H1 (cell line): ENCODE measurements around the gene LRIG2. TPM values are rescaled to one million over a fixed set of nuclear protein-coding genes. Genes with fewer than 3 reads are reported as not detected.

Experiments
- CTCF ChIA-PET: fragments of 300-600 bp; sonication (Branson Sonifier 250); formaldehyde crosslinking; loops from one replicate; lab custom pipeline; 2021; ENCODE audit not compliant: partially characterized antibody; lab: Charles Lee
- POLR2A ChIA-PET: fragments of 300-600 bp; sonication (Branson Sonifier 250); formaldehyde crosslinking; loops from one replicate; lab custom pipeline; 2021; ENCODE audit warnings: inconsistent platforms; ENCODE audit not compliant: partially characterized antibody; lab: Charles Lee
- DNase-seq, 2 experiments: peaks; one replicate each; pipeline versions ENCODE4 v3.0.0 to v3.0.0-alpha.2; 2010 to 2022; ENCODE audit warnings: low spot score in 2 of 2, low read depth in 1 of 2, mixed read lengths in 1 of 2
- FAIRE-seq: peaks from 2 replicates; lab custom pipeline; 2011; peaks lifted over from hg19 to GRCh38; lab: Jason Lieb, UNC
- H2AFZ ChIP-seq: 2 replicates; pipeline ENCODE4 v1.8.1; 2012; ENCODE audit warnings: low read length, inconsistent platforms
- H2AK5ac ChIP-seq: 2 replicates; pipeline ENCODE4 v1.6.1; 2013; ENCODE audit warnings: low read depth, low read length
- H2BK120ac ChIP-seq: replicated peaks from 2 replicates; pipeline ENCODE3; 2013; ENCODE audit warnings: low read depth, low read length, inconsistent platforms
- H2BK12ac ChIP-seq: 2 replicates; pipeline ENCODE4 v1.6.1; 2013; ENCODE audit warnings: low read depth, low read length
- H2BK15ac ChIP-seq: 2 replicates; pipeline ENCODE4 v1.6.1; 2013; ENCODE audit warnings: low read length
- H2BK20ac ChIP-seq: 2 replicates; pipeline ENCODE4 v1.6.1; 2013; ENCODE audit warnings: low read length
- H2BK5ac ChIP-seq: 2 replicates; pipeline ENCODE4 v1.6.1; 2013; ENCODE audit warnings: low read depth, low read length
- H3K14ac ChIP-seq: 2 replicates; pipeline ENCODE4 v1.6.1; 2013; ENCODE audit warnings: inconsistent platforms; ENCODE audit not compliant: insufficient read length
- H3K18ac ChIP-seq: 2 replicates; pipeline ENCODE4 v1.6.1; 2013; ENCODE audit warnings: low read length; ENCODE audit errors: extremely low read depth
- H3K23ac ChIP-seq: 2 replicates; pipeline ENCODE4 v1.6.1; 2013; ENCODE audit warnings: inconsistent platforms; ENCODE audit not compliant: insufficient read length
- H3K23me2 ChIP-seq: 2 replicates; pipeline ENCODE4 v1.6.1; 2013; ENCODE audit warnings: low read depth, low read length
- H3K27ac ChIP-seq: 2 replicates; pipeline ENCODE4 v1.6.1; 2011; ENCODE audit warnings: low read depth, low read length, inconsistent platforms
- H3K27me3 ChIP-seq, 4 experiments: replicated peaks in 1 of 4; 1 replicate in 1 of 4; 2 replicates in 3 of 4; pipeline versions ENCODE4 v1.6.1 to v1.8.1; 2011 to 2013; ENCODE audit warnings: low read length in 3 of 4, mild to moderate bottlenecking in 3 of 4, inconsistent platforms in 2 of 4, mixed read lengths in 2 of 4, moderate library complexity in 1 of 4; ENCODE audit not compliant: control insufficient read depth in 3 of 4, insufficient read depth in 3 of 4; ENCODE audit errors: extremely low read depth in 1 of 4
- H3K36me3 ChIP-seq, 4 experiments: 2 replicates each; pipeline versions ENCODE4 v1.6.1 to v1.8.1; 2011 to 2013; ENCODE audit warnings: mild to moderate bottlenecking in 4 of 4, low read length in 3 of 4, moderate library complexity in 2 of 4, control low read depth in 1 of 4, inconsistent platforms in 1 of 4; ENCODE audit not compliant: insufficient read depth in 4 of 4, control insufficient read depth in 2 of 4
- H3K4ac ChIP-seq: replicated peaks from 2 replicates; pipeline ENCODE3; 2013; ENCODE audit warnings: low read length, low read depth, mixed read lengths, inconsistent platforms; ENCODE audit not compliant: insufficient read length
- H3K4me1 ChIP-seq, 4 experiments: replicated peaks in 1 of 4; 1 replicate in 1 of 4; 2 replicates in 3 of 4; pipeline versions ENCODE4 v1.6.1 to v1.8.1; 2011 to 2013; ENCODE audit warnings: low read length in 3 of 4, inconsistent platforms in 2 of 4, mixed read lengths in 1 of 4; ENCODE audit not compliant: insufficient read depth in 4 of 4, control insufficient read depth in 3 of 4
- H3K4me2 ChIP-seq, 2 experiments: 2 replicates each; pipeline versions ENCODE4 v1.6.1 to v1.8.1; 2011 to 2013; ENCODE audit warnings: low read depth in 2 of 2, low read length in 2 of 2, control low read depth in 1 of 2, inconsistent platforms in 1 of 2, mild to moderate bottlenecking in 1 of 2; ENCODE audit not compliant: insufficient read depth in 1 of 2
- H3K4me3 ChIP-seq, 4 experiments: fragments of 200-600, 300-600 bp in 1 of 4; sonication (generic), shearing (Covaris generic), sonication (Bioruptor Twin) in 1 of 4; 2 replicates each; pipeline versions ENCODE4 v1.5.1 to v1.8.1; 2011 to 2016; ENCODE audit warnings: low read length in 4 of 4, low read depth in 3 of 4, control low read depth in 2 of 4, inconsistent platforms in 2 of 4, mild to moderate bottlenecking in 2 of 4, mixed read lengths in 1 of 4, moderate library complexity in 1 of 4; ENCODE audit not compliant: insufficient read depth in 2 of 4; ENCODE audit errors: extremely low read depth in 1 of 4
- H3K56ac ChIP-seq: replicated peaks from 2 replicates; pipeline ENCODE3; 2013; ENCODE audit warnings: low read depth, mild to moderate bottlenecking, mixed read lengths, low read length, inconsistent platforms; ENCODE audit not compliant: insufficient read length
- H3K79me1 ChIP-seq: 2 replicates; pipeline ENCODE4 v1.6.1; 2013; ENCODE audit warnings: low read depth, low read length, control low read depth
- H3K79me2 ChIP-seq, 2 experiments: 2 replicates each; pipeline versions ENCODE4 v1.6.1 to v1.8.1; 2012 to 2013; ENCODE audit warnings: low read length in 2 of 2, mild to moderate bottlenecking in 2 of 2, inconsistent platforms in 1 of 2; ENCODE audit not compliant: insufficient read depth in 2 of 2, control insufficient read depth in 1 of 2
- H3K9ac ChIP-seq, 4 experiments: replicated peaks in 1 of 4; 1 replicate in 1 of 4; 2 replicates in 3 of 4; pipeline versions ENCODE4 v1.6.1 to v1.8.1; 2011 to 2013; ENCODE audit warnings: low read depth in 3 of 4, low read length in 3 of 4, control low read depth in 2 of 4, mild to moderate bottlenecking in 2 of 4, moderate library complexity in 2 of 4, inconsistent platforms in 1 of 4; ENCODE audit errors: extremely low read depth in 1 of 4
- H3K9me3 ChIP-seq, 2 experiments: 2 replicates each; pipeline versions ENCODE4 v1.6.1 to v1.8.1; 2012 to 2013; ENCODE audit warnings: mild to moderate bottlenecking in 2 of 2, moderate library complexity in 2 of 2, control low read depth in 1 of 2, inconsistent platforms in 1 of 2, low read depth in 1 of 2, low read length in 1 of 2, mixed read lengths in 1 of 2; ENCODE audit not compliant: insufficient read depth in 2 of 2
- H4K20me1 ChIP-seq, 2 experiments: replicated peaks in 1 of 2; 2 replicates each; pipeline versions ENCODE3 to v1.8.1; 2011 to 2013; ENCODE audit warnings: inconsistent platforms in 2 of 2, low read length in 2 of 2, mild to moderate bottlenecking in 1 of 2; ENCODE audit not compliant: insufficient read depth in 2 of 2, control insufficient read depth in 1 of 2
- H4K5ac ChIP-seq: 2 replicates; pipeline ENCODE4 v1.6.1; 2013; ENCODE audit warnings: low read length, low read depth, mixed read lengths, inconsistent platforms; ENCODE audit not compliant: insufficient read length
- H4K8ac ChIP-seq: 2 replicates; pipeline ENCODE4 v1.8.0; 2013; ENCODE audit warnings: mild to moderate bottlenecking, moderate library complexity, low read length, inconsistent platforms; ENCODE audit not compliant: insufficient read depth; ENCODE audit errors: extremely low read depth
- H4K91ac ChIP-seq: replicated peaks from 2 replicates; pipeline ENCODE3; 2013; ENCODE audit warnings: low read length, mixed read lengths, inconsistent platforms; ENCODE audit not compliant: insufficient read length
- CTBP2 ChIP-seq: IDR thresholded peaks from 2 replicates; pipeline ENCODE4 v1.7.0; 2011; ENCODE audit warnings: borderline replicate concordance, mild to moderate bottlenecking, moderate library complexity, mixed read lengths, low read length; ENCODE audit not compliant: insufficient read depth, insufficient read length
- EP300 ChIP-seq, 2 experiments: IDR thresholded peaks; 1 replicate in 1 of 2; 2 replicates in 1 of 2; pipeline ENCODE4 v1.6.1; 2011 to 2012; ENCODE audit warnings: low read depth in 2 of 2, low read length in 2 of 2, mild to moderate bottlenecking in 2 of 2, borderline replicate concordance in 1 of 2, inconsistent platforms in 1 of 2, moderate library complexity in 1 of 2
- HDAC6 ChIP-seq: IDR thresholded peaks from one replicate; pipeline ENCODE4 v1.7.1; 2012; ENCODE audit warnings: low read depth, mild to moderate bottlenecking, inconsistent platforms, low read length, moderate library complexity
- JUN ChIP-seq: IDR thresholded peaks from 2 replicates; pipeline ENCODE4 v1.6.1; 2011; ENCODE audit warnings: low read depth, mild to moderate bottlenecking, improper control_type of control experiment, low read length
- RAD21 ChIP-seq, 2 experiments: IDR thresholded peaks in 1 of 2; conservative IDR thresholded peaks in 1 of 2; 2 replicates each; pipeline ENCODE4 v1.6.1; 2011; ENCODE audit warnings: low read depth in 2 of 2, low read length in 2 of 2, improper control_type of control experiment in 1 of 2, inconsistent platforms in 1 of 2, mild to moderate bottlenecking in 1 of 2, moderate library complexity in 1 of 2
- RNF2 ChIP-seq: fragments of 200-900, 300-1000 bp; sonication (generic); IDR thresholded peaks from 2 replicates; pipeline ENCODE4 v1.7.1; 2016; ENCODE audit warnings: borderline replicate concordance, low read depth, mild to moderate bottlenecking, antibody characterized with exemption, low read length; ENCODE audit not compliant: poor library complexity, severe bottlenecking; ENCODE audit errors: missing control alignments
- WGBS, 2 experiments: shearing (Covaris generic) in 1 of 2; methylation state at CpG; one replicate each; pipeline versions ENCODE4 v1.1.6 to v1.1.7; 2013 to 2015; ENCODE audit warnings: low lambda C conversion rate in 2 of 2, mixed read lengths in 2 of 2, inconsistent platforms in 1 of 2, low coverage in 1 of 2, missing lambda C conversion rate in 1 of 2; ENCODE audit not compliant: insufficient replicate concordance in 2 of 2, insufficient coverage in 1 of 2, insufficient read length in 1 of 2; ENCODE audit errors: extremely low coverage in 1 of 2, missing lambda C conversion rate in 1 of 2; 5-methylcytosine and 5-hydroxymethylcytosine counted together
- polyA plus RNA-seq, 7 experiments: library from polyadenylated mRNA; depleted of rRNA in 3 of 7; stranded (reverse) in 5 of 7; unstranded in 2 of 7; fragments of >200 nt in 5 of 7; fragments of 200-250 nt in 2 of 7; gene quantifications; 1 replicate in 5 of 7; 2 replicates in 1 of 7; 4 replicates in 1 of 7; pipeline versions ENCODE4 v1.2.1 to v1.2.3, GENCODE V29; 2011 to 2013; ENCODE audit warnings: missing spikeins in 2 of 7, mixed read lengths in 2 of 7
- total RNA-seq: library from RNA; stranded (reverse); fragmentation: NEBNext Ultra II Directional; extraction: Animal tissue kit (Norgen Biotek cat#: 25700); gene quantifications from 2 replicates; pipeline ENCODE4 v1.2.1, GENCODE V29; 2021
- TF ChIP-seq, protein P1 (sequence below): IDR thresholded peaks from 2 replicates; pipeline ENCODE4 v1.6.1; 2011; ENCODE audit warnings: low read length, improper control_type of control experiment

Gene LRIG2
- total and polyA plus RNA-seq, 2 of the 8 experiments (the other 6 are each of a cell fraction or from before 2014, with no cell fraction given): 16.2 to 20.9 TPM

DNA sequence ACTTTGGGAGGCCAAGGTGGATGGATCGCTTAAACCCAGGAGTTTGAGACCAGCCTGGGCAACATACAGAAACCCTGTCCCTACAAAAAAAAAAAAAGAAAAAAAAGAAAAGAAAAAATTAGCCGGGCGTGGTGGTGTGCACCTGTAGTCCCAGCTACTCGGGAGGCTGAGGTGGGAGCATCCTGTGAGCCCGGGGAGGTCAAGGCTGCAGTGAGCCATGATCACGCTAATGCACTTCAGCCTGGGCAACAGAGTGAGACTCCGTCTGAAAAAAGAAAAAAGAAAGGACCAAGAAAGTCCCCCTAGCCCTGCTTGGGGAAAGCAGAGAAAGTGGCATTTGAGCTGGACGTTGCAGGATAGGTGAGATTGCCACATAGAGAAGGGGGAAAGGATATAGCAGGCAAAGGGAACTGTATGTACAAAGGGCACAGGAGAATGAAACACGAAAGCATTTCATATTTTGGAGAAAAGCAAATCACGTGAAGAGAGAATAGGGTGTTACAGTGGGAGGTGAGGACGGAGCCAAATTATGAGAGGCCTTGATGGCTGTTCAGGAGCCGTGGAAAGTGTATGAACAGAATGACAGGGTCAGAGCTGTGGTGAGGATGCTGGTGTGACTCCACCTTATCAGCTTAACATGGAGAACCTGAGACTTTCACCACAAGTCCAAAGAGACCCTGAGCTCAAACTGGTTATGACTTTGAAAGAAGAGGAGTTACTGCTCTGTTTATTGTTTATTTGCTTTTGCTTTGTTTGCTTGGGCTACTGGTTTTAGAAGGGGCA, 19.5 kb upstream of the LRIG2 start:
- H3K4ac ChIP-seq: no peak overlapping the region
- H3K9me3 ChIP-seq: no peaks in the 10 kb centered on the region
- H2BK5ac ChIP-seq: peak overlapping the region; percentile 32; the same call in 1 of the 2 replicates
- H3K56ac ChIP-seq: no peak overlapping the region
- no peak overlapping the region for H4K5ac ChIP-seq
- no peaks in the 10 kb centered on the region for H3K23me2 ChIP-seq
- H3K36me3 ChIP-seq: no peaks in the 10 kb centered on the region
- no peaks in the 10 kb centered on the region for H3K79me1 ChIP-seq
- no peak overlapping the region; the same call in none of the 2 replicates for H2BK20ac ChIP-seq
- no peak overlapping the region for H2AK5ac ChIP-seq
- no peak overlapping the region for H3K27ac ChIP-seq
- no peak overlapping the region for H2BK120ac ChIP-seq
- no peak for TF ChIP-seq RNF2
- no peak for TF ChIP-seq RAD21 (IDR thresholded peaks at IDR 0.05 in 1 of 2, conservative IDR thresholded peaks at IDR 0.05 in 1 of 2; ENCODE audit: low read depth in 2 of 2, low read length in 2 of 2)
- TF ChIP-seq CTBP2: no peak
- TF ChIP-seq HDAC6: no peak
- no peak for TF ChIP-seq EP300 (IDR thresholded peaks at IDR 0.05; ENCODE audit: borderline replicate concordance in 1 of 2, low read depth in 2 of 2, low read length in 2 of 2)
- TF ChIP-seq, protein P1, sequence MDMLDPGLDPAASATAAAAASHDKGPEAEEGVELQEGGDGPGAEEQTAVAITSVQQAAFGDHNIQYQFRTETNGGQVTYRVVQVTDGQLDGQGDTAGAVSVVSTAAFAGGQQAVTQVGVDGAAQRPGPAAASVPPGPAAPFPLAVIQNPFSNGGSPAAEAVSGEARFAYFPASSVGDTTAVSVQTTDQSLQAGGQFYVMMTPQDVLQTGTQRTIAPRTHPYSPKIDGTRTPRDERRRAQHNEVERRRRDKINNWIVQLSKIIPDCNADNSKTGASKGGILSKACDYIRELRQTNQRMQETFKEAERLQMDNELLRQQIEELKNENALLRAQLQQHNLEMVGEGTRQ: no peak
- no peak for TF ChIP-seq JUN
- H3K79me2 ChIP-seq: no peaks in the 10 kb centered on the region
- H4K20me1 ChIP-seq: no peaks in the 10 kb centered on the region
- H3K9ac ChIP-seq: no peak overlapping the region
- FAIRE-seq: no peak
- no peak for DNase-seq
- no peak overlapping the region for H3K14ac ChIP-seq
- peaks cover 3 to 13% (median 11%) of the 10 kb centered on the region in 4 experiments; a peak in 4 of 7 replicates for H3K4me1 ChIP-seq
- H3K27me3 ChIP-seq: no peaks in the 10 kb centered on the region
- no peak overlapping the region; the same call in 1 of the 2 replicates for H2BK12ac ChIP-seq
- no peak overlapping the region; the same call in 1 of the 2 replicates for H3K18ac ChIP-seq
- no peak overlapping the region for H3K4me3 ChIP-seq
- H4K91ac ChIP-seq: no peak overlapping the region
- no peak overlapping the region for H2BK15ac ChIP-seq
- peak overlapping the region; percentile 11; the same call in 1 of the 2 replicates for H2AFZ ChIP-seq
- ChIA-PET CTCF (interaction anchor here (0.8 to 9.8 kb wide), 4 partner anchors 11 to 172 kb away, joined by 4 to 85 read pairs (median 8); partner anchors contain the start of gene LRIG2), POLR2A (interaction anchor here (0.6 to 3.0 kb wide), 4 partner anchors 10 to 235 kb away, joined by 5 to 11 read pairs (median 7); partner anchors contain the start of gene LRIG2)
- H3K4me2 ChIP-seq: peak overlapping the region in 1 of 2 experiments; percentile 8; a peak in 1 of 4 replicates
- H3K23ac ChIP-seq: no peak overlapping the region
- H4K8ac ChIP-seq: no peak overlapping the region; the same call in 1 of the 2 replicates
- WGBS, 2 experiments: 86% methylated on average over 10 of the region's 12 CpGs; no CpG with 5 or more reads in 1 of the 2 experiments
